HG02588 (cell line): Measurements from ENCODE around the gene ZNHIT1.
A peak's percentile ranks its signal among the peaks of the same experiment; 100 is the strongest.

ENCODE experiments used
- ATAC-seq: cut with Tn5 transposase; IDR thresholded peaks from one replicate; pipeline ENCODE4 v1.9.1; 2021; ENCODE audit warnings: mild to moderate bottlenecking, moderate library complexity; ENCODE audit not compliant: unreplicated experiment

Gene ZNHIT1

DNA sequence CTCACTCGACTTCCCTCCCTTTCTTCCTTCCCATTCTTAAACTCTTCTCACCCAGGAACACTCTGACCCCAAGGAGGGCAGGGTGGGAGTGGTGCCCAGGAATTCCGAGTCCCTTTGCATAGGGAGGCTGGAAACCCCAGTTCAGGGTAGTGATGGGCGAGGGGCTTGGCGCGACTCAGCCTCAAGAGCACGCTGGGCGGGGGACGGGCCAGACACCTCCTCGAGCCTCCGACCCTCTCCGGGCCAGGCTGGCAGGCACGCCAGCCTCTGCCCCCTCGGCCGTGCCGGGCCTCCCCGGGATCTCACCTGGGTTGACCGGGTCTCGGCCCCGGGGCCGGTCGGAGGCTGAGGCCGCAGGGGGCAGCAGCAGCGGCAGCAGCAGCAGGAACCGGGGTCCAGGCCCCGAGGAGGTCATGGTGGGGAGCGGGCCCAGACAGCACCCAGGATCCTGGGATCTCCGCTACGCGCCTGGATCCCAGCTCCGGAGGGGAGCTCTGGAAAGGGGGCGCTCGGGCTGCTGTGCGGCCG is 1.0 kb upstream of the ZNHIT1 start:
- ATAC-seq = peak; percentile 16

DNA sequence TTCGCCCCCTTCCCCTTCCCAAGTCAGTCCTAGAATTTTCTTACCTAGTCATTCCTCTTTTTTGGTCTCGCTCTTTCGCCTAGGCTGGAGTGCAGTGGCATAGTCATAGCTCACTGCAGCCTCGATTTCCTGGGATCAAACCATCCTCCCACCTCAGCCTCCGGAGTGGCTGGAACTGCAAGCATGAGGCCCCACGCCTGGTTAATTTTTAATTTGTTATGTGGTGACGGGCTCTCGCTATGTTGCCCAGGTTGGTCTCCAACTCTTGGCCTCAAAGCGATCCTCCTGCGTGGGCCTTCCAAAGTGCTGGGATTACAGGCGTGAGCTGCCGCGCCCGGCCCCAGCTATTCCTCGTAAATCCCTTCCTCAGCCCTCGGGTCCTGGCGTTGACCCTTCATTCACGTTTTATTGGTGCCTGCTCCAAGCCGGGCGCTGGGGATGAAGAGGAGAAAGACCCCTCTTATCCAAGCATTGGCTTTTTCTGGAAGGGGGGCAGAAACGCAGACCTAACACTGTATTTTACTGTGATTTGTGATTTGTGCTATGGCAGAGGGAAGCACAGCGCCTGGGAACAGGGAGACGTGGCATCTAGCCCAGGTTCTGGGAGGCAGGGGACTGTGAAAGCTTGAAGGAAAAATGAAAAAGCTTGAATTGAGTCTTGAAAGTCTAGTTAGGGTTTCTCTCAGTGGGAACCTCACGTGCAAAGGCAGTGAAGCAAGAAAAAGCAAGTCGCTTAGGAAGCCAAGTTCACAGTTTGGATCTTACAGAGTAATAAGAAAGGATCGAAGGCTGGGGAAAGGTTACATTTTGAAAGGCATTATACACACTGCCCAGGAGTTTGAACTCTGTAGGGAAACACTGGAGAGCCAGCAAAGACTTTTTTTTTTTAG is 516 bp downstream of the ZNHIT1 start:
- ATAC-seq = peak; percentile 6

DNA sequence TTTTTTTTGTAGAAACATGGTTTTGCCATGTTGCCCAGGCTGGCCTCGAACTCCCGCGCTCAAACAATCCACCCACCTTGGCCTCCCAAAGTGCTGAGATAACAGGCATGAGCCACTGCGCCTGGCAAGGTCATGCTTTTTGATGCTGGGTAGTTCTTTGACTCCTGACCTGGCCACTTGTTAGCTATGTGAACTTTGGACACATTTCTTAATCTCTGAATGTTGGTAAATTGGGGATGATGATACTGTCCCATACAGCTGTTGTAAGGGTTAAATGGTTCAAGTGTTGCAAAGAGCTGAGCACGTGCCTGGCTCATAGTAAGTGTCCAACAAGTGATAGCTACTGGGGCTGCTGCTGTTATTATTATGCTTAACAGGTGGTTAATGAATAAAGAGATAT is 2.3 kb downstream of the ZNHIT1 start:
- no peak for ATAC-seq

DNA sequence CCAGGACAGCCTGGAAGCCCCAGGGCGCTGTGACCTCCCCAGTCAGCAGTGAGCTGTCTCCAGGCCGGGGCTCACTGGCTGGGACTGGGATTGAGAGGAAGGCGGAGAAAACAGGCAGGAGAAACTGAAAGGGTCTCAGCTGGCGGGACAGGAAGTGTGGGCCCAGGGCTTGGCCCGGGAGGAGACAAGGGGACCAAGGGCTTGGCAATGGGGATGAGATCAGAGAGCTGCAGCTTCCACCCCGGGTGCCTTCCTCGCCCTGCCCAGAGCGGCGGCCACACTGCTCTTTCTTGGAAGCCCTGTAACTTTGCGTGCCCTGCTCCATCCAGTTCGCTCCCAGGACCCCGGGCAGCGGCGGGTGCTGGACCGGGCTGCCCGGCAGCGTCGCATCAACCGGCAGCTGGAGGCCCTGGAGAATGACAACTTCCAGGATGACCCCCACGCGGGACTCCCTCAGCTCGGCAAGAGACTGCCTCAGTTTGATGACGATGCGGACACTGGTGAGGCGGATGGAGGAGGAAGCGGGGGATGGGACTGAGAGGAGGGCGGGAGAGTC is 4.4 kb downstream of the ZNHIT1 start:
- no peak for ATAC-seq

DNA sequence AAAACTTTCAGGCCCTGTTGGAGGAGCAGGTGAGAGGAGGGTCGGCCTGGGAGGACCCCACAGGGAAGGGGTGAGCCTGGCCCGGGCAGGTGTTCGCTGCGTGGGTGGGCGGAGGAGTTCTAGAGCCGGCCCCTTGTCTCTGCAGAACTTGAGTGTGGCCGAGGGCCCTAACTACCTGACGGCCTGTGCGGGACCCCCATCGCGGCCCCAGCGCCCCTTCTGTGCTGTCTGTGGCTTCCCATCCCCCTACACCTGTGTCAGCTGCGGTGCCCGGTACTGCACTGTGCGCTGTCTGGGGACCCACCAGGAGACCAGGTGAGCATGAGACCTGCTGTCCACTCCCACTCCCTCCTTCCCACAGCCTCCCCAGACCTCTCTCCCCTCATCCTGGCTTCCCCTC is 5.6 kb downstream of the ZNHIT1 start:
- no peak for ATAC-seq

DNA sequence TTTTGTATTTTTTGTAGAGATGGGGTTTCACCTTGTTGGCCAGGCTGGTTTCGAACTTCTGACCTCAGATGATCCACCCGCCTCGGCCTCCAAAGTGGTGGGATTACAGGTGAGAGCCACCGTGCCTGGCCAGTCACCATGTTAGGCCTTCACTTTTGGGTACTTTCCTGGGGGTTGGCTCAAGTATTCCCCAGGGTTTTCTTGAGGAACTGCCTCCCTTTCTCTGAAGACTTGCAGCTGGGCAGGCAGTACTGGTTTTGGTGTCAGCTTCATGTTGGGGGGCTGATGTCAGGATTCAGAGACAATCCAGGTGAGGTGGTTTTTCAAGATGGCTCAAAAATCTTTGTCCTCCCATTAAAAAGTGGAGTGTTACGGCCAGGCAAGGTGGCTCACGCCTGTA is 7.7 kb downstream of the ZNHIT1 start:
- ATAC-seq = no peak

DNA sequence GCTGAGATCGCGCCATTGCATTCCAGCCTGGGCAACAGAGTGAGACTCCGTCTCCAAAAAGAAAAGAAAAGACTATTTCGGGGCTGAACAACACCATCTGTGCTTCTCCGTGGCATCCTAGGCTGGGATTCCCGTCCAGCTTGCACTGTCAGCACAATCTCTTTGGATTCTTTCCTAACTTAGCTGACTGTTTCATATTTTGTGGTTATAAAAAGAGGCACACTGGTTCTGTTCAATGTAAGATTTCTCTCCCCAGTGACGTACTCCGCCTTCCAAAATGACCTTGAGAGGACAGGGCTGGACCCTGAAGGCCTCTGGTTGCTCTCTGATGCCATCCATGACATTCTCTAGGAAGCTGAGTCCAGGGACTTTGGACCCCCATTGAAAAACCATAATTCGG is 8.8 kb downstream of the ZNHIT1 start:
- ATAC-seq = no peak

DNA sequence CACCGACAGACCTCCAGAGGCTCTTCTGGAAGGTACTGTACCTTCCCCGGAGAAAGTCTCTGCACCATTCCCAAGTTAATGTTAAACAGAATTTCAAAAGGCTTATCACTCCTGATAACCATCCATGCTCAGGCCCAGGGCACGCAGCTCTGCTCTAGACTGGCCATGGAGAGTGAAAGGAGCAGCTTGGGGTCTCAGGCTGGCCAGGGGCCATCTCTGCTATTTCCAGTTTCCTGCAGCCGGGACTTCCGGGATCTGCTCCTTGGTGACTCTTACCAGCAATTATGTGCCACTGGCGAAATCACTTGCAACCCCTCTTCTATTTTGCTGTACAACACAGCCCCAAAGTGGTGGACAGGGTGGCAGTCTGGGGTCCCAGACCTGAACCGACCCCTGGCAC is 13.7 kb downstream of the ZNHIT1 start:
- no peak for ATAC-seq

DNA sequence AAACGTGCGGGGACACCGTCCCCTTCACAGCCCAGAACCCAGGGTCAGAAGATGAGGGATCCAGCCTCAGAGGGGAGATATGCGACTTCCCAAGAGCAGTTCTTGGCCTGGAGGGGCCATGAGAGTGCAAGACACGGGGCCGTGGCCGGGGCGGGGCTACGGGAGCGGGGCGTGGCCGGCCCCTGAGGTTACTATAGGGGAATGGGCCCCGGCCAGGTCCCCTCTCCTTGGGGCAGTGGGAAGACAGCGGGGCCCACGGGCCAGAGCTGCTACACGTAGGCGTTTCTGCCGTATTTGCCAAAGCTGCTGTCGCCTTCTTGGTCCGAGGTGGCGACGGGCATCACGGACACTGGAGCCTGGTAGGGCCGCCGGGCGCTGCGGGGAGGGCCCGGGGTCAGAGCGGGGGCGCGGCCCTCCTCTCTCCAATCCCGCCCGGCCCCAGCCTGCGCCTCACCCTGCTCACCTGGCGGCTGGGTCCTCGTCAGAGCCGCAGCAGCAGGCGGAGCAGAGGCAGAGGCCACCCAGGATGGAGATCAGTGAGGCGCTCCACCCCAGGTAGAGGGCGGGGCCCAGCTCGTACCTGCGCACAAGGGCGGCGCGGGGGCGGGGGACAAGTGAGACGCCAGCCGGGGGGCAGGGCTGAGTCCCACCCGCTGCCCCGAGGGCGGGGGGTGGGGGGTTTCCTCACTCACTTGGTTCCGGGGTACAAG is 14.3 kb downstream of the ZNHIT1 start:
- no peak for ATAC-seq

DNA sequence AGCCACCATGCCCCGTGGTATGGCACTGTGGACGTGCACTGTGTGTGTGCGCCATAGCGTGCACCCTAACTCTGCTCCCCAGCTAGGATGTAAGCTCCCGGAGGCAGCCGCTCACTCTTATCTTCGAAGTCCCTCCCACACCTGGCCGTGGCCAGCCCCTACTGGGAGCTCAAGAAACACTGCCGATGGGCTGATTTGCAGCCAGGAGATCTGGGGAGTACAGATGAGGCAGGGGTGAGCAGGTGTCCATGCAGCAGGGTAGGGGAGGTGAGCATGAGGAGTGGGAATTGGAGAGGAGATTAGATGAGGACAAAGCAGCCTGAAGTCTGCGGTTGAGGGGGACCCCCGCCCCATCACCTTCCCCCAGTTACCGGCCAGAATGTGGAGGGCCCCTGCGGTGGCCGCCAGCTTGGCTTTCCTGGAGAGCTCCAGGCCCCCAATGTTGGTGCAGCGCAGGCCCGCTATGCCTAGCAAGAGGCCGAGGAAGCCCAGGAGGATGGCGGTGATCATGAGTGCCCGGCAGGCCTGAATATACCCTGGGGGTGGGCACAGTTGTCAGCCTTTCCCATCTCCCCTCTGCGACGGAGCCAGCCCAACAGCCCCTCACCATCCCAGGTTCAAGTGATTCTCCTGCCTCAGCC is 16.1 kb downstream of the ZNHIT1 start:
- ATAC-seq = no peak

DNA sequence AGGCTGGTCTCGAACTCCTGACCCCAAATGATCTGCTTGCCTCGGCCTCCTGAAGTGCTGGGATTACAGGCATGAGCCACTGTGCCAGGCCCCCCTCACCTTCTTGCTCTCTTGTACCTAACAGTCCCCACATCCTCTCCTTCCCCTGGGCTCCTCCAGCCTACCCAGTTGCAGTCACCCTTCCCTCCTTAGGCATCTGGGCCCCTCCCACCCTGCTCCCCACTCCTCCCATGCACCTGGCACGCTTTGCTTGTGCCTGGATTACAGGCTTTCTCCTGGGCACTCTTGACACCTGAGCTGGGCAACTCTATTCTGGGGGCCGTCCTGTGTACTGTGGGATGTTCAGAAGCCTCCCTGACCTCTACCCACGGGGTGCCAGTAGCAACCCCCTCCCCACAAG is 16.7 kb downstream of the ZNHIT1 start:
- no peak for ATAC-seq

DNA sequence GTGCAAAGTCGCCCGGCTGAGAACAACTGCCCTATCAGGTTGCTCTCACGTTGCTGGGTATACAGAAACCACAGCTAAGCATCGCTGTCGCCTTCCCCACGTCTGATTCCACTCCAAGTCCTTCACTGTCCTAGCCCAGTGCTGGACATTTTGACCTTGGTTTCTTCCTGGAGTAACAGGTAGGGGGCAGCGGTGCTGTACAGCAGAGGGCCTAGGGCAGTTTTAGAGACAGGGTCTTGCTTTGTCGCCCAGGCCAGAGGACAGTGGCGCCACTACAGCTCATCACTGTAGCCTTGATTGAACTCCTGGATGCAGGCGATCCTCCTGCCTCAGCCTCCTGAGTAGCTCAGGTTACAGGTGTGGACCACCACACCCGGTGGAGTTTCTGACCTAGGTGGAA is 17.1 kb downstream of the ZNHIT1 start:
- ATAC-seq = no peak

DNA sequence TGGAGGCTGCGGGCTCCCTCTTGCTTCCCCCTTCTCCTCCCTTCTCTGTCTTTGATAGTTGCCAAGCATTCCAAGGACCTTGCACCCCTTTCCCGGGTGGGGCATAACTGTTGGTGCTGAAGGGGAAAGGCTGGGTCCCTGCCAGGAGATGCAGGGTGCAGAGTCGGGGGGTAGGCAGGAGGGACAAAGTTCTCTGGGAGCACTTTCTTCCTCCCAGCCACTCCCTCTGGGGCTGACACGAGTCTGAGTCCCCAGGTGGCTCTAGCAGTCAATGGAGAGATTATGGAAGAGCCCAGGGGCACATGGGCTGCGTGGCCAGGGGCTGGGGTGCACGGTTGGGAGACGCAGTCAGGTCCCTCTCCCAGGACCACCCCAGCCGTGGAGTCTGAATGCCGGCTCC is 17.6 kb downstream of the ZNHIT1 start:
- ATAC-seq = no peak

DNA sequence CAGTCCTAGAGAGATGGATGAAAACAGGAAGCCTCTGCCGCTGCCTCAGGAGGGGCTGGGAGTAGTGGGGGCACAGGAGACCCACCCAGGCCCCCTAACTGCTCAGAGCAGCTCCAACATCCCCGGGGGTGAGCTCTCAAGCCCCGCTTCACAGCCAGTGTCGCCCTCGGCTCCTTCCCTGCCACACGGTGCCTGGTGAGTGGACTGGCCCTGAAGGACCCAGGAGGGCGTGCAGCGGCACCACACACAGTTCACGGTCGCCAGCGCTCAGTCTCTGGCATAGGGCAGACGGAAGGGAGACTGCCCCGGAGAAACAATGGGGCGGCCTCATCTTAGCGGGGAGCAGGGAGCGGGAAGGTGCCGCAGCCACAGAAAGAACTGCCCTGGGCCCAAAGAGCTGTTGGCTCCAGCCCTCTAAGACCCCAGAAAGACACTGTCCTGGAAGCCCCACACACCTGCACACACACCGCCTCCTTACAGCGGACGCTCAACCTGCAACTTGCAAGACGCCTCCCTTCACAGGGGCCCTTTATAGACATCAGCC is 18.4 kb downstream of the ZNHIT1 start:
- ATAC-seq = no peak

DNA sequence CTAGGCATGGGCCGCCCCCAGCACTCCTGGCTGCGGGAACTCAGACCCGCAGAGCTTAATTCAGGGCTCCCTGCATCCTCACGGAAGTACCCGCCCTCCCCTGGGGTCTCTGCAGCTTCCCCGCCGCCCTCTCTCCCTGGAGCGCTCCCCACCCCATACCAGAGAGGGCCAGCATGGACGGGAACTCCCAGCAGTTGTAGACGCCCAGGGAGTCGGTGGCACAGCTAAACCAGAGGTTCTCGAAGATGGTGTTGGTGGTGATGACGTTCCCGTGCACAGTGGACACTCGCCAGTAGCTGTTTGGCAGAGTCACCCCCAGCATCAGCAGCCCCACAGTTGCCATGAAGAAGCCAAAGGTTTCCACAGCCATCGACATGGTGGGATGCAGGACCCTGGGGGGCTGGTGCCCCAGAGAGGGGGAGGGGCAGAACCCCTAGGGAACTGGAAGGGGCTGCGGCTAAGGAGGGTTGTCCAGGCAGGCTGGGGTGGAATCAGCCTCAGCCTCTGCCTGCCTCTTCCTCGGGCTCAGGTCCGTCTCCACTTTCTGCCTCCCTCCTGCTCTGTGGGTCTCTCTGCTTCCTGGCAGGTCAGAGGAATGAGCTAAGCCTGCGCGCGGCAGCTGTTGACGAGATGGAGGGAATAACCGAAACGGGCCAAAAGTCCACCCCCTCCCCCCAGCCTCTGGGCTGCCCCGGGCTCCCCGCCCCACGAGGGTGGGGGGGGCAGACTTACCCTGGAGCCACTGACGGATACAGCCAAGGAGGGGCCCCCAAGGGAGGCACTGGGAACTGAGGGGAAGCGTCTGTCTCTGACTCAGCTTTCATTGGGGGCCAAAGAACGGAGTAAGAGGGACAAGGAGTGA is 19.5 kb downstream of the ZNHIT1 start, which contains the start of gene CLDN15:
Gene CLDN15, minus strand, starts transcription at position 597 of the 862 bp plus-strand sequence. Its CDS starts 221 bp downstream, at position 376.
- ATAC-seq = no peak

DNA sequence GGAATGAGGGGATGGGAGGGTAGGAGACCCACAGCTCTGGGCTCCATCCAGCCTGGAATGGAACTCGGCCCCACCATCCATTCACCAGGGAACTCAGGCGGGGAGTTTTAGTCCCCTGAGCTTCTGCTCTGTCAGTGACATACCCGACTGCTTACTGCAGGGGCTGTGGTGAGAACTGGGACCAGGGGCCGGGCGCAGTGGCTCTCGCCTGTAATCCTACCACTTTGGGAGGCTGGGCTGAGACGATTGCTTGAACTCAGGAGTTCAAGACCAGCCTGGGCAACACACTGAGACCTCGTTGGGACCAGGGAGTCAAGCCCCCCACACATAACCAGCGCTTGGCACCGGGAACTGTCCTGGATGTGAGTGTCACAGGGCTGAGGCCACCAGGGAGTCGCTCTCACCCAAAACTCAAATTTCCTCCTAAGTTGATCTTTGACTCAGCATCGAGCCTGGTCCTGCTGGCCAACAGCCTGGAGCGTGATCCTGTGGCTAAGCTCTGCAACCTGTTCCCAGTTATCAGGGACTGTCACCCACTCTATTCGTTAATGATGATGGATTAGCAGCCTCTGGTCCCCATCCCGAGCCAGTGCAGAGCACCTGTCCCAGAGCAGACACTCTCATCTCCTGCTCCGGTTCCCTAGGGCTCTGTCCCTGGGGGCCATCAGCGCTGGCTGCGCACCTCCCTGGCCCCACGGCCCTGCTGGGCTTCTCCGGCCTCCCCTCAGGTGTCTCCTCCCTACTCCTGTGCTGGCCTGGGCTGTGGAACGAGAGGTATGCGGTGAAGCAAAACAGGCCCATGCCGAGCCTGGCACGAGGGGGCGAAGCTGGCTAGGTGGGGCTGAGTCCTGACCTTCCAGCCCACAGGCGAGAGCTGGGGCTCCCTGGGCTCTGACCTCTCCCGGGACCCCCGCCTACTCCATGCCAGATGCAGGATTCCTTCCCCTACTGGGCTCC is 20.5 kb downstream of the ZNHIT1 start:
- ATAC-seq = no peak

DNA sequence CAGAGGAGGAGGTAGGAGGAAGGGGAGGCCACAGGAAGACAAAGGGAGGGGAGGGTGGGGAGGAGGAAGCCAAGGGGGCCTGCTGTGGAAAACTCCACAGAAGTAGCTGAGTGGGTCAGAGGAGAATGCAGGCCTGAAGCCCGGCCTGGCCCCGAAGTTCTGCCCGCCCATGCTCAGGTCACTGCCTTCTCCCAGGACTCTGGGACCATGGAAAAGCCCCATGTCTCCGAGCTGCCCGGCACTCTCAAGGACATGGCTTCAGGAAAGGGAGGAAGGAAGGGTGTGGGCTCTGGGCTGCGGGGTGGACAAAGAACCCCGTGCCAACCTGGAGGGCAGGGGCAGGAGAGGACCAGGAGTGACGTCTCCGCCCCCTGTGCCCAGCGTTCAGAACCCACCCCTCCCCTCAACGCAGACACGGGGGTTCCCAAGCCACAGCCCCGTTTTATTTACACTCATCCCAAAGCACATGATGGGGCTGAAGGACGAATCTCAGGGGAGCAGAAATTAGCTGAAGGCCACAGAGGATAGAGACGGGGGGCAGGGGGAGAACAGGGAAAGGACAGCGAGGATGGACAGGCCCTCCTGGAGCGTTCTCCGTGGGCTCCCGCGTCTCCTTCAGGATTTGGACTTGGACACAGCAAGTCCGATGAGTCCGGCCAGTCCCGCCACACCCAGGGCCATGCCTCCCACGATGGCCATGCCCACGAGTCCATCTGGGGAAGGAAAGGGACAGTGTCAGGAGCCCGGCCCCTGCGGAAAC is 21.4 kb downstream of the ZNHIT1 start:
- ATAC-seq = no peak

DNA sequence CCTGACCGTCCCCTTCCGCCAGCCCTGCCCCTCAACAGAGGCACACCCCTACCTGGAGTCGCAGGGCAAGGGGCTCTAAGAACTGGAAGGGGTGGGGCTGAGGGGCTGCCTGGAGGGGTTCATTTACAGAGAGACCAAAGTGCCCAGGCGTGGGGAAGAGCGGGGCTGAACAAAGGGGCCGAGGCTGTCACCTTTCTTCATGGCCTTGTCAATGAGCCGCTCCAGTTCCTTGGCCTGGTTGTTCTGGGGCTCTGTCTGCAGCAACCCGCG is 21.9 kb downstream of the ZNHIT1 start:
- ATAC-seq = no peak
